ENCODE results near the gene POLH. TPM values are rescaled to one million over a fixed set of nuclear protein-coding genes. Genes with fewer than 3 reads are reported as not detected.
A peak's percentile ranks its signal among the peaks of the same experiment; 100 is the strongest.

Gene POLH
- total and polyA plus RNA-seq, 9 of the 15 experiments (the other 6 are each of a cell fraction or from before 2014, with no cell fraction given) = 5.8 to 31.6 (median 20.6) TPM

DNA sequence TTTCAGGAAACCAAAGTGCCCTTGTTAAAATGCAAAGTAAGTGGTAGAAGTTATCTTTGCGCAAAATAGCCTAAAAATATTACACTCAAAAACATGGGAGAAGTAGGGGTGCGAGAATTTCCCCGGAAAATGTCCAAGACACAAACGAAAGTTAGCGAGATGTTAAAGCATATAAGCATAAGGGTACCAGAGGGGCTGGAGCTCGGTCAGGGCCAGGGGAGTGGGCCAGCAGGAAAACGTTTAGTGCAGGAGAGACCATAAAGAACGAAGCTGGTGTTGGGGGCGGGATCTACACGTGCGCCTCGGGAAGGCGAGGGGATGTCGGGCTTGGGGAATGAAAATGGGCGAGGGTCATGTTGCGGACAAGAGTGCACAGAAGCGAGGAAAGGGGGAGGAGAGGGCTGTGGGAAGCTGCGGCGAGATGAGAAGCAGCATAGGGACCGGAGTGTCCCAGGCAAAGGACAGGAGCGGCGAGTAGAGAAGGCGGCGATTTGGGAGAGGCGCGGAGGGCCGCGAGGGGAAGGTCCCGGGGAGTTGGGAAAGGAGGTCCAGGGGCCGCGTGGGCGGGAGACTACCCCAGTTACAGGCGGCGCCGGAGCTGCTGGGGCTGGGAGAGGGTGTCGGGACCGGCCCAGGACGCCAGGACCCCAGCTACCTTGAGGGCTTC lies 747 bp upstream of the POLH start (continued):
- TF ChIP-seq, protein P1, sequence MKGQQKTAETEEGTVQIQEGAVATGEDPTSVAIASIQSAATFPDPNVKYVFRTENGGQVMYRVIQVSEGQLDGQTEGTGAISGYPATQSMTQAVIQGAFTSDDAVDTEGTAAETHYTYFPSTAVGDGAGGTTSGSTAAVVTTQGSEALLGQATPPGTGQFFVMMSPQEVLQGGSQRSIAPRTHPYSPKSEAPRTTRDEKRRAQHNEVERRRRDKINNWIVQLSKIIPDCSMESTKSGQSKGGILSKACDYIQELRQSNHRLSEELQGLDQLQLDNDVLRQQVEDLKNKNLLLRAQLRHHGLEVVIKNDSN (CRISPR knock-in tag; IDR thresholded peaks at IDR 0.05) = peak; percentile 47; the same call in 1 of the 2 replicates
- TF ChIP-seq ZNF263 (CRISPR knock-in tag; IDR thresholded peaks at IDR 0.05; ENCODE audit: borderline replicate concordance) = no peak
- peak; percentile 48; the same call in 1 of the 2 replicates for TF ChIP-seq FOXP1 (CRISPR knock-in tag; IDR thresholded peaks at IDR 0.05)
- TF ChIP-seq, protein P2, sequence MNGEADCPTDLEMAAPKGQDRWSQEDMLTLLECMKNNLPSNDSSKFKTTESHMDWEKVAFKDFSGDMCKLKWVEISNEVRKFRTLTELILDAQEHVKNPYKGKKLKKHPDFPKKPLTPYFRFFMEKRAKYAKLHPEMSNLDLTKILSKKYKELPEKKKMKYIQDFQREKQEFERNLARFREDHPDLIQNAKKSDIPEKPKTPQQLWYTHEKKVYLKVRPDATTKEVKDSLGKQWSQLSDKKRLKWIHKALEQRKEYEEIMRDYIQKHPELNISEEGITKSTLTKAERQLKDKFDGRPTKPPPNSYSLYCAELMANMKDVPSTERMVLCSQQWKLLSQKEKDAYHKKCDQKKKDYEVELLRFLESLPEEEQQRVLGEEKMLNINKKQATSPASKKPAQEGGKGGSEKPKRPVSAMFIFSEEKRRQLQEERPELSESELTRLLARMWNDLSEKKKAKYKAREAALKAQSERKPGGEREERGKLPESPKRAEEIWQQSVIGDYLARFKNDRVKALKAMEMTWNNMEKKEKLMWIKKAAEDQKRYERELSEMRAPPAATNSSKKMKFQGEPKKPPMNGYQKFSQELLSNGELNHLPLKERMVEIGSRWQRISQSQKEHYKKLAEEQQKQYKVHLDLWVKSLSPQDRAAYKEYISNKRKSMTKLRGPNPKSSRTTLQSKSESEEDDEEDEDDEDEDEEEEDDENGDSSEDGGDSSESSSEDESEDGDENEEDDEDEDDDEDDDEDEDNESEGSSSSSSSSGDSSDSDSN (IDR thresholded peaks at IDR 0.05; ENCODE audit: borderline replicate concordance in 1 of 2, low read depth in 2 of 2, low read length in 2 of 2) = peak; percentile 17 to 71; a peak in 2 of 4 replicates
- TF ChIP-seq PCBP1 (IDR thresholded peaks at IDR 0.05; ENCODE audit: low read depth, low read length, poor library complexity, severe bottlenecking) = peak; percentile 46
- no peak for TF ChIP-seq RHOXF2B (CRISPR knock-in tag; conservative IDR thresholded peaks at IDR 0.05)
- TF ChIP-seq RFX1 (IDR thresholded peaks at IDR 0.05) = no peak
- TF ChIP-seq, protein P3, sequence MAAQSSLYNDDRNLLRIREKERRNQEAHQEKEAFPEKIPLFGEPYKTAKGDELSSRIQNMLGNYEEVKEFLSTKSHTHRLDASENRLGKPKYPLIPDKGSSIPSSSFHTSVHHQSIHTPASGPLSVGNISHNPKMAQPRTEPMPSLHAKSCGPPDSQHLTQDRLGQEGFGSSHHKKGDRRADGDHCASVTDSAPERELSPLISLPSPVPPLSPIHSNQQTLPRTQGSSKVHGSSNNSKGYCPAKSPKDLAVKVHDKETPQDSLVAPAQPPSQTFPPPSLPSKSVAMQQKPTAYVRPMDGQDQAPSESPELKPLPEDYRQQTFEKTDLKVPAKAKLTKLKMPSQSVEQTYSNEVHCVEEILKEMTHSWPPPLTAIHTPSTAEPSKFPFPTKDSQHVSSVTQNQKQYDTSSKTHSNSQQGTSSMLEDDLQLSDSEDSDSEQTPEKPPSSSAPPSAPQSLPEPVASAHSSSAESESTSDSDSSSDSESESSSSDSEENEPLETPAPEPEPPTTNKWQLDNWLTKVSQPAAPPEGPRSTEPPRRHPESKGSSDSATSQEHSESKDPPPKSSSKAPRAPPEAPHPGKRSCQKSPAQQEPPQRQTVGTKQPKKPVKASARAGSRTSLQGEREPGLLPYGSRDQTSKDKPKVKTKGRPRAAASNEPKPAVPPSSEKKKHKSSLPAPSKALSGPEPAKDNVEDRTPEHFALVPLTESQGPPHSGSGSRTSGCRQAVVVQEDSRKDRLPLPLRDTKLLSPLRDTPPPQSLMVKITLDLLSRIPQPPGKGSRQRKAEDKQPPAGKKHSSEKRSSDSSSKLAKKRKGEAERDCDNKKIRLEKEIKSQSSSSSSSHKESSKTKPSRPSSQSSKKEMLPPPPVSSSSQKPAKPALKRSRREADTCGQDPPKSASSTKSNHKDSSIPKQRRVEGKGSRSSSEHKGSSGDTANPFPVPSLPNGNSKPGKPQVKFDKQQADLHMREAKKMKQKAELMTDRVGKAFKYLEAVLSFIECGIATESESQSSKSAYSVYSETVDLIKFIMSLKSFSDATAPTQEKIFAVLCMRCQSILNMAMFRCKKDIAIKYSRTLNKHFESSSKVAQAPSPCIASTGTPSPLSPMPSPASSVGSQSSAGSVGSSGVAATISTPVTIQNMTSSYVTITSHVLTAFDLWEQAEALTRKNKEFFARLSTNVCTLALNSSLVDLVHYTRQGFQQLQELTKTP (IDR thresholded peaks at IDR 0.05; ENCODE audit: low read depth in 1 of 2, partially characterized antibody in 2 of 2) = peak in 1 of 2 experiments; percentile 74
- TF ChIP-seq, protein P4, sequence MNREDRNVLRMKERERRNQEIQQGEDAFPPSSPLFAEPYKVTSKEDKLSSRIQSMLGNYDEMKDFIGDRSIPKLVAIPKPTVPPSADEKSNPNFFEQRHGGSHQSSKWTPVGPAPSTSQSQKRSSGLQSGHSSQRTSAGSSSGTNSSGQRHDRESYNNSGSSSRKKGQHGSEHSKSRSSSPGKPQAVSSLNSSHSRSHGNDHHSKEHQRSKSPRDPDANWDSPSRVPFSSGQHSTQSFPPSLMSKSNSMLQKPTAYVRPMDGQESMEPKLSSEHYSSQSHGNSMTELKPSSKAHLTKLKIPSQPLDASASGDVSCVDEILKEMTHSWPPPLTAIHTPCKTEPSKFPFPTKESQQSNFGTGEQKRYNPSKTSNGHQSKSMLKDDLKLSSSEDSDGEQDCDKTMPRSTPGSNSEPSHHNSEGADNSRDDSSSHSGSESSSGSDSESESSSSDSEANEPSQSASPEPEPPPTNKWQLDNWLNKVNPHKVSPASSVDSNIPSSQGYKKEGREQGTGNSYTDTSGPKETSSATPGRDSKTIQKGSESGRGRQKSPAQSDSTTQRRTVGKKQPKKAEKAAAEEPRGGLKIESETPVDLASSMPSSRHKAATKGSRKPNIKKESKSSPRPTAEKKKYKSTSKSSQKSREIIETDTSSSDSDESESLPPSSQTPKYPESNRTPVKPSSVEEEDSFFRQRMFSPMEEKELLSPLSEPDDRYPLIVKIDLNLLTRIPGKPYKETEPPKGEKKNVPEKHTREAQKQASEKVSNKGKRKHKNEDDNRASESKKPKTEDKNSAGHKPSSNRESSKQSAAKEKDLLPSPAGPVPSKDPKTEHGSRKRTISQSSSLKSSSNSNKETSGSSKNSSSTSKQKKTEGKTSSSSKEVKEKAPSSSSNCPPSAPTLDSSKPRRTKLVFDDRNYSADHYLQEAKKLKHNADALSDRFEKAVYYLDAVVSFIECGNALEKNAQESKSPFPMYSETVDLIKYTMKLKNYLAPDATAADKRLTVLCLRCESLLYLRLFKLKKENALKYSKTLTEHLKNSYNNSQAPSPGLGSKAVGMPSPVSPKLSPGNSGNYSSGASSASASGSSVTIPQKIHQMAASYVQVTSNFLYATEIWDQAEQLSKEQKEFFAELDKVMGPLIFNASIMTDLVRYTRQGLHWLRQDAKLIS (CRISPR knock-in tag; IDR thresholded peaks at IDR 0.05) = peak; percentile 65; the same call in 1 of the 2 replicates
- TF ChIP-seq, protein P5, sequence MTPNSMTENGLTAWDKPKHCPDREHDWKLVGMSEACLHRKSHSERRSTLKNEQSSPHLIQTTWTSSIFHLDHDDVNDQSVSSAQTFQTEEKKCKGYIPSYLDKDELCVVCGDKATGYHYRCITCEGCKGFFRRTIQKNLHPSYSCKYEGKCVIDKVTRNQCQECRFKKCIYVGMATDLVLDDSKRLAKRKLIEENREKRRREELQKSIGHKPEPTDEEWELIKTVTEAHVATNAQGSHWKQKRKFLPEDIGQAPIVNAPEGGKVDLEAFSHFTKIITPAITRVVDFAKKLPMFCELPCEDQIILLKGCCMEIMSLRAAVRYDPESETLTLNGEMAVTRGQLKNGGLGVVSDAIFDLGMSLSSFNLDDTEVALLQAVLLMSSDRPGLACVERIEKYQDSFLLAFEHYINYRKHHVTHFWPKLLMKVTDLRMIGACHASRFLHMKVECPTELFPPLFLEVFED (CRISPR knock-in tag; conservative IDR thresholded peaks at IDR 0.05) = peak; percentile 89
- TF ChIP-seq MTA2 (IDR thresholded peaks at IDR 0.05; ENCODE audit: low read depth) = peak; percentile 7; the same call in 1 of the 2 replicates
- TF ChIP-seq TCF7 (IDR thresholded peaks at IDR 0.05; ENCODE audit: borderline replicate concordance) = no peak
- TF ChIP-seq ZNF41 (CRISPR knock-in tag; conservative IDR thresholded peaks at IDR 0.05) = no peak
- TF ChIP-seq OTX1 (CRISPR knock-in tag; IDR thresholded peaks at IDR 0.05) = peak; percentile 63
- TF ChIP-seq HLTF (IDR thresholded peaks at IDR 0.05) = peak; percentile 87
